GM18519 (cell line): ENCODE results near the gene PROC.
"Not testable (repeated sequence)": the region's sequence is repeated elsewhere in the genome, so short reads cannot be mapped to it uniquely, and the experiment has no call there.

Experiments
- ATAC-seq: cut with Tn5 transposase; IDR thresholded peaks from one replicate; pipeline ENCODE4 v1.9.1; 2021; ENCODE audit warnings: mild to moderate bottlenecking, moderate library complexity; ENCODE audit not compliant: unreplicated experiment, low FRiP score

The PROC gene

GRCh38 chr2:127392828-127393578, 25.2 kb upstream of the PROC start:
- ATAC-seq: no peak

GRCh38 chr2:127394492-127394891, 23.7 kb upstream of the PROC start:
- ATAC-seq: no peak

GRCh38 chr2:127397568-127398238, 20.5 kb upstream of the PROC start:
- ATAC-seq: no peak

GRCh38 chr2:127398239-127398590, 20.0 kb upstream of the PROC start:
- ATAC-seq: peak; percentile 66

GRCh38 chr2:127400533-127400896, 17.7 kb upstream of the PROC start:
- no peak for ATAC-seq

GRCh38 chr2:127400897-127401756, 17.1 kb upstream of the PROC start:
- no peak for ATAC-seq

GRCh38 chr2:127401757-127402695, 16.2 kb upstream of the PROC start:
- ATAC-seq: no peak

- no peak for ATAC-seq
Observed at GRCh38 chr2:127403460-127403859, 14.8 kb upstream of the PROC start.

GRCh38 chr2:127404466-127405254, 13.6 kb upstream of the PROC start:
- no peak for ATAC-seq

GRCh38 chr2:127405255-127405610, 13.0 kb upstream of the PROC start:
- ATAC-seq: no peak

- ATAC-seq: no peak
Observed at GRCh38 chr2:127406454-127406853, 11.8 kb upstream of the PROC start.

- ATAC-seq: no peak
Observed at GRCh38 chr2:127407091-127407490, 11.1 kb upstream of the PROC start.

GRCh38 chr2:127407661-127408003, 10.6 kb upstream of the PROC start:
- ATAC-seq: no peak

GRCh38 chr2:127408004-127408806, 10.0 kb upstream of the PROC start:
- no peak for ATAC-seq

- no peak for ATAC-seq
Observed at GRCh38 chr2:127408807-127409099, 9.5 kb upstream of the PROC start.

- ATAC-seq: not testable (repeated sequence)
Observed at GRCh38 chr2:127409716-127410115, 8.5 kb upstream of the PROC start.

GRCh38 chr2:127410871-127411652, 7.2 kb upstream of the PROC start:
- peak; percentile 50 for ATAC-seq

GRCh38 chr2:127411653-127412369, 6.4 kb upstream of the PROC start:
- no peak for ATAC-seq
